ENCODE measurements around the gene NDOR1.

DNA sequence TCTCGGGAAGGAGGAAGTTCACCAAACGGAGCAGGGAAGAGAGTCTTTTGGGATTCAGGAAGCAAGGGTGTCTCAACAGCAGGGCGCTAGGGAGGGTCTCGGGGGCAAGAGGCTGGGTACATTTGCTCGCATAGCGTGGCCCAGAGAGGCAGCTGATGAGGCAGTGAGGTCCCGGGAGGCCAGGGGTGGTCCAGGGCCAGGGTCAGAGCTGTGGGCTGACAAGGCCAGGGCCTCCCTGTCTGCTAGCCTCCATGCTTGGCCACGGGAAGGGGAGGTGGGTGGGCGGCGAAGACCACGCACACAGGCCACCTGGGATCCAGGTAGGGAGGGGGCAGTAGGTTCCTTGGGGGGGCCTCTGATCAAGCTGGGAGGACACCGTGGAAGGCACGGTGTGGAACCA lies 6.0 kb downstream of the NDOR1 start:
- TF ChIP-seq, protein P1, sequence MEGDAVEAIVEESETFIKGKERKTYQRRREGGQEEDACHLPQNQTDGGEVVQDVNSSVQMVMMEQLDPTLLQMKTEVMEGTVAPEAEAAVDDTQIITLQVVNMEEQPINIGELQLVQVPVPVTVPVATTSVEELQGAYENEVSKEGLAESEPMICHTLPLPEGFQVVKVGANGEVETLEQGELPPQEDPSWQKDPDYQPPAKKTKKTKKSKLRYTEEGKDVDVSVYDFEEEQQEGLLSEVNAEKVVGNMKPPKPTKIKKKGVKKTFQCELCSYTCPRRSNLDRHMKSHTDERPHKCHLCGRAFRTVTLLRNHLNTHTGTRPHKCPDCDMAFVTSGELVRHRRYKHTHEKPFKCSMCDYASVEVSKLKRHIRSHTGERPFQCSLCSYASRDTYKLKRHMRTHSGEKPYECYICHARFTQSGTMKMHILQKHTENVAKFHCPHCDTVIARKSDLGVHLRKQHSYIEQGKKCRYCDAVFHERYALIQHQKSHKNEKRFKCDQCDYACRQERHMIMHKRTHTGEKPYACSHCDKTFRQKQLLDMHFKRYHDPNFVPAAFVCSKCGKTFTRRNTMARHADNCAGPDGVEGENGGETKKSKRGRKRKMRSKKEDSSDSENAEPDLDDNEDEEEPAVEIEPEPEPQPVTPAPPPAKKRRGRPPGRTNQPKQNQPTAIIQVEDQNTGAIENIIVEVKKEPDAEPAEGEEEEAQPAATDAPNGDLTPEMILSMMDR (IDR thresholded peaks at IDR 0.05; ENCODE audit: insufficient read depth, low read length, poor library complexity, severe bottlenecking): no peak
- TF ChIP-seq EZH2phosphoT487 (conservative IDR thresholded peaks at IDR 0.05; ENCODE audit: low read length): no peak

Measured in SU-DHL-6 (cell line).